Measurements from ENCODE around the gene CORO6. TPM values are rescaled to one million over a fixed set of nuclear protein-coding genes. Genes with fewer than 3 reads are reported as not detected.

CORO6 gene
- total and polyA plus RNA-seq, 2 of the 13 experiments (the other 11 are each of a cell fraction or from before 2014, with no cell fraction given): 0.42 to 0.82 TPM

DNA sequence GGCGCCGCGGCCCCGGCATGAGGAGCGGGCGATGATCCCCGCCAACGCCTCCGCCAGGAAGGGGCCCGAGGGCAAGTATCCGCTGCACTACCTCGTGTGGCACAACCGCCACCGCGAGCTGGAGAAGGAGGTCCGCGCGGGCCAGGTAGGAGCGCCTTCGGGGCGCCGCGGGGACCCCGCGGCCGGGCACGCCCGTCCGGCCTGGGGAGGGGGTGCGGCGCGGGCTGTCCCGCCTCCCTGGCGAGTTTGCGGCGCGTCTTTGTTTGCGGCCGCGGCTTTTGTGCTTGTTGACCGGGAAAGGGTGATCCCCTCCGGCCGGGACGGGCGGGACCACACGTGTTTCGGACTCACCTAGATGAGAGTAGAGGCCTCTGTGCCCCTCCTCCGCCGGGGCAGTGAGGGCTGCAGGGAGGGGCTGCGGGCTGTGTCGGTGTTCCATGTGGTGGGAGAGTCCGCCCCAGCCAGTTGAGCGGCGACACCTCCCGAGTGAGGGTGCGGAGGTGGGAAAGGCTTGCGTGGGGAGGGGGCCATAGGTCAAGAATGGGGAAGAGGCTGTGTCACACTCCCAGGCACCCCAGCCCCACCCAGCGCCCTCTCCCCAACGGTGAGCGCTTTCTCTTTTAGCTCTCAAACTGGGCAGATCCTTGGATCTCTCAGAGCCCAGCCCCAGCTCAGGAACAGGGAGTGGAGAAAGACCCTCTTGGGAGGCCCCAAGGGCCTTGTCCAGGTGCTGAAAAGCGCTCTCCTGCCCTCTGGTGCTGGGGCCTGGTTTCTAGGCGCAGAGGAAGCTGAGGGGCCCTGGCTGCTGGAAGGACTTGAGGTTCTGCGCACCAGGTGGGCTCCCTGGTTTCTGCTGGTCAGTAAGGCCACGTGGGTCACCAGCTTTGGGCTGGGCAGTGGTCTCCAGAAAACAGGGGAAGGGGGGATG lies 28.9 kb downstream of the CORO6 start (continued):
- TF ChIP-seq HIVEP1 (CRISPR knock-in tag; IDR thresholded peaks at IDR 0.05) (no peak), FOSL2 (CRISPR knock-in tag; IDR thresholded peaks at IDR 0.05) (peak; percentile 12; the same call in 1 of the 2 replicates), WIZ (CRISPR knock-in tag; IDR thresholded peaks at IDR 0.05) (peak; percentile 66; the same call in 1 of the 2 replicates), PHF21A (CRISPR knock-in tag; IDR thresholded peaks at IDR 0.05) (no peak), ZNF451 (CRISPR knock-in tag; IDR thresholded peaks at IDR 0.05) (peak; percentile 23; the same call in 1 of the 2 replicates), MXI1 (IDR thresholded peaks at IDR 0.05; ENCODE audit: borderline replicate concordance, low read depth, low read length) (no peak), SP4 (CRISPR knock-in tag; IDR thresholded peaks at IDR 0.05) (peak; percentile 56; the same call in 1 of the 2 replicates), TAF1 (CRISPR knock-in tag; IDR thresholded peaks at IDR 0.05) (no peak), ZNF263 (CRISPR knock-in tag; IDR thresholded peaks at IDR 0.05) (peak; percentile 37; the same call in 1 of the 2 replicates), AGO2 (optimal IDR thresholded peaks at IDR 0.05; ENCODE audit: low read depth, low read length) (no peak), KDM2A (CRISPR knock-in tag; IDR thresholded peaks at IDR 0.05; ENCODE audit: borderline replicate concordance, low read depth) (peak; percentile 33; the same call in 1 of the 2 replicates), ZNF282 (IDR thresholded peaks at IDR 0.05; ENCODE audit: partially characterized antibody) (no peak), YEATS4 (CRISPR knock-in tag; IDR thresholded peaks at IDR 0.05; ENCODE audit: borderline replicate concordance) (no peak), FOXK1 (CRISPR knock-in tag; IDR thresholded peaks at IDR 0.05; ENCODE audit: borderline replicate concordance, low read depth) (peak; percentile 42; the same call in 1 of the 2 replicates), SP5 (CRISPR knock-in tag; IDR thresholded peaks at IDR 0.05; ENCODE audit: borderline replicate concordance, low read depth) (no peak)
- TF ChIP-seq, protein P1, sequence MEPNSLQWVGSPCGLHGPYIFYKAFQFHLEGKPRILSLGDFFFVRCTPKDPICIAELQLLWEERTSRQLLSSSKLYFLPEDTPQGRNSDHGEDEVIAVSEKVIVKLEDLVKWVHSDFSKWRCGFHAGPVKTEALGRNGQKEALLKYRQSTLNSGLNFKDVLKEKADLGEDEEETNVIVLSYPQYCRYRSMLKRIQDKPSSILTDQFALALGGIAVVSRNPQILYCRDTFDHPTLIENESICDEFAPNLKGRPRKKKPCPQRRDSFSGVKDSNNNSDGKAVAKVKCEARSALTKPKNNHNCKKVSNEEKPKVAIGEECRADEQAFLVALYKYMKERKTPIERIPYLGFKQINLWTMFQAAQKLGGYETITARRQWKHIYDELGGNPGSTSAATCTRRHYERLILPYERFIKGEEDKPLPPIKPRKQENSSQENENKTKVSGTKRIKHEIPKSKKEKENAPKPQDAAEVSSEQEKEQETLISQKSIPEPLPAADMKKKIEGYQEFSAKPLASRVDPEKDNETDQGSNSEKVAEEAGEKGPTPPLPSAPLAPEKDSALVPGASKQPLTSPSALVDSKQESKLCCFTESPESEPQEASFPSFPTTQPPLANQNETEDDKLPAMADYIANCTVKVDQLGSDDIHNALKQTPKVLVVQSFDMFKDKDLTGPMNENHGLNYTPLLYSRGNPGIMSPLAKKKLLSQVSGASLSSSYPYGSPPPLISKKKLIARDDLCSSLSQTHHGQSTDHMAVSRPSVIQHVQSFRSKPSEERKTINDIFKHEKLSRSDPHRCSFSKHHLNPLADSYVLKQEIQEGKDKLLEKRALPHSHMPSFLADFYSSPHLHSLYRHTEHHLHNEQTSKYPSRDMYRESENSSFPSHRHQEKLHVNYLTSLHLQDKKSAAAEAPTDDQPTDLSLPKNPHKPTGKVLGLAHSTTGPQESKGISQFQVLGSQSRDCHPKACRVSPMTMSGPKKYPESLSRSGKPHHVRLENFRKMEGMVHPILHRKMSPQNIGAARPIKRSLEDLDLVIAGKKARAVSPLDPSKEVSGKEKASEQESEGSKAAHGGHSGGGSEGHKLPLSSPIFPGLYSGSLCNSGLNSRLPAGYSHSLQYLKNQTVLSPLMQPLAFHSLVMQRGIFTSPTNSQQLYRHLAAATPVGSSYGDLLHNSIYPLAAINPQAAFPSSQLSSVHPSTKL (CRISPR knock-in tag; IDR thresholded peaks at IDR 0.05): peak; percentile 10; the same call in 1 of the 2 replicates
- TF ChIP-seq, protein P2, sequence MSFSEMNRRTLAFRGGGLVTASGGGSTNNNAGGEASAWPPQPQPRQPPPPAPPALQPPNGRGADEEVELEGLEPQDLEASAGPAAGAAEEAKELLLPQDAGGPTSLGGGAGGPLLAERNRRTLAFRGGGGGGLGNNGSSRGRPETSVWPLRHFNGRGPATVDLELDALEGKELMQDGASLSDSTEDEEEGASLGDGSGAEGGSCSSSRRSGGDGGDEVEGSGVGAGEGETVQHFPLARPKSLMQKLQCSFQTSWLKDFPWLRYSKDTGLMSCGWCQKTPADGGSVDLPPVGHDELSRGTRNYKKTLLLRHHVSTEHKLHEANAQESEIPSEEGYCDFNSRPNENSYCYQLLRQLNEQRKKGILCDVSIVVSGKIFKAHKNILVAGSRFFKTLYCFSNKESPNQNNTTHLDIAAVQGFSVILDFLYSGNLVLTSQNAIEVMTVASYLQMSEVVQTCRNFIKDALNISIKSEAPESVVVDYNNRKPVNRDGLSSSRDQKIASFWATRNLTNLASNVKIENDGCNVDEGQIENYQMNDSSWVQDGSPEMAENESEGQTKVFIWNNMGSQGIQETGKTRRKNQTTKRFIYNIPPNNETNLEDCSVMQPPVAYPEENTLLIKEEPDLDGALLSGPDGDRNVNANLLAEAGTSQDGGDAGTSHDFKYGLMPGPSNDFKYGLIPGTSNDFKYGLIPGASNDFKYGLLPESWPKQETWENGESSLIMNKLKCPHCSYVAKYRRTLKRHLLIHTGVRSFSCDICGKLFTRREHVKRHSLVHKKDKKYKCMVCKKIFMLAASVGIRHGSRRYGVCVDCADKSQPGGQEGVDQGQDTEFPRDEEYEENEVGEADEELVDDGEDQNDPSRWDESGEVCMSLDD (CRISPR knock-in tag; IDR thresholded peaks at IDR 0.05; ENCODE audit: borderline replicate concordance): no peak
- TF ChIP-seq, protein P3, sequence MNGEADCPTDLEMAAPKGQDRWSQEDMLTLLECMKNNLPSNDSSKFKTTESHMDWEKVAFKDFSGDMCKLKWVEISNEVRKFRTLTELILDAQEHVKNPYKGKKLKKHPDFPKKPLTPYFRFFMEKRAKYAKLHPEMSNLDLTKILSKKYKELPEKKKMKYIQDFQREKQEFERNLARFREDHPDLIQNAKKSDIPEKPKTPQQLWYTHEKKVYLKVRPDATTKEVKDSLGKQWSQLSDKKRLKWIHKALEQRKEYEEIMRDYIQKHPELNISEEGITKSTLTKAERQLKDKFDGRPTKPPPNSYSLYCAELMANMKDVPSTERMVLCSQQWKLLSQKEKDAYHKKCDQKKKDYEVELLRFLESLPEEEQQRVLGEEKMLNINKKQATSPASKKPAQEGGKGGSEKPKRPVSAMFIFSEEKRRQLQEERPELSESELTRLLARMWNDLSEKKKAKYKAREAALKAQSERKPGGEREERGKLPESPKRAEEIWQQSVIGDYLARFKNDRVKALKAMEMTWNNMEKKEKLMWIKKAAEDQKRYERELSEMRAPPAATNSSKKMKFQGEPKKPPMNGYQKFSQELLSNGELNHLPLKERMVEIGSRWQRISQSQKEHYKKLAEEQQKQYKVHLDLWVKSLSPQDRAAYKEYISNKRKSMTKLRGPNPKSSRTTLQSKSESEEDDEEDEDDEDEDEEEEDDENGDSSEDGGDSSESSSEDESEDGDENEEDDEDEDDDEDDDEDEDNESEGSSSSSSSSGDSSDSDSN (CRISPR knock-in tag; IDR thresholded peaks at IDR 0.05): no peak
- TF ChIP-seq, protein P4, sequence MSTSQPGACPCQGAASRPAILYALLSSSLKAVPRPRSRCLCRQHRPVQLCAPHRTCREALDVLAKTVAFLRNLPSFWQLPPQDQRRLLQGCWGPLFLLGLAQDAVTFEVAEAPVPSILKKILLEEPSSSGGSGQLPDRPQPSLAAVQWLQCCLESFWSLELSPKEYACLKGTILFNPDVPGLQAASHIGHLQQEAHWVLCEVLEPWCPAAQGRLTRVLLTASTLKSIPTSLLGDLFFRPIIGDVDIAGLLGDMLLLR (CRISPR knock-in tag; IDR thresholded peaks at IDR 0.05): peak; percentile 48; the same call in 1 of the 2 replicates
